HCT116 (cell line): ENCODE data around the gene TNS3. TPM values are rescaled to one million over a fixed set of nuclear protein-coding genes. Genes with fewer than 3 reads are reported as not detected.

ENCODE experiments used
- ATAC-seq: fragments of 200-7000 bp; cut with Tn5 transposase; 2 replicates; pipeline ENCODE4 v1.9.1; 2020; ENCODE audit warnings: mild to moderate bottlenecking, moderate library complexity
- BruUV-seq: library from RNA; stranded (reverse); fragments of 400-500 nt; replicated peaks from 2 replicates; lab custom pipeline; 2021; lab: Mats Ljungman, UMichigan
- CTCF ChIA-PET: fragments of 300-600 bp; sonication (Branson Sonifier 250); formaldehyde crosslinking; loops from one replicate; lab custom pipeline; 2021; ENCODE audit warnings: antibody characterized with exemption; lab: Charles Lee
- POLR2A ChIA-PET: fragments of 300-600, 350-600 bp; sonication (Branson Sonifier 250); formaldehyde crosslinking; loops from one replicate; lab custom pipeline; 2021; ENCODE audit warnings: antibody characterized with exemption; lab: Charles Lee
- RAD21 ChIA-PET, 2 experiments: fragments of 300-600 bp; sonication (Branson Sonifier 250); formaldehyde crosslinking; loops; one replicate each; lab custom pipeline; 2023; ENCODE audit warnings: low total read pairs in 2 of 2; ENCODE audit not compliant: uncharacterized antibody in 2 of 2, unreplicated experiment in 2 of 2, low non-redundant PET in 1 of 2; lab: Charles Lee
- DNase-seq: peaks from one replicate; pipeline ENCODE4 v3.0.0-alpha.2; 2010; ENCODE audit warnings: low read depth, low spot score
- H2AFZ ChIP-seq: fragments of 200-600 bp; shearing (Covaris generic), sonication (generic); 2 replicates; pipeline ENCODE4 v1.6.1; 2017; ENCODE audit warnings: low read depth, mixed run types, mixed read lengths, antibody characterized with exemption, low read length; ENCODE audit not compliant: poor library complexity, severe bottlenecking
- H3K27ac ChIP-seq: 2 replicates; pipeline ENCODE4 v1.5.1; 2012; ENCODE audit warnings: low read depth, low read length
- H3K27me3 ChIP-seq: fragments of 200-600 bp; sonication (generic); 2 replicates; pipeline ENCODE4 v1.6.1; 2016; ENCODE audit warnings: mixed run types, low read length, mixed read lengths; ENCODE audit not compliant: insufficient read depth
- H3K36me3 ChIP-seq, 2 experiments: fragments of 200-500 bp in 1 of 2; fragments of 200-600 bp in 1 of 2; sonication (Bioruptor generic) in 1 of 2; sonication (generic) in 1 of 2; 2 replicates each; pipeline versions ENCODE4 v1.5.1 to v1.6.1; 2014 to 2016; ENCODE audit warnings: low read length in 2 of 2, inconsistent platforms in 1 of 2, mixed read lengths in 1 of 2, mixed run types in 1 of 2; ENCODE audit not compliant: insufficient read depth in 2 of 2, control insufficient read depth in 1 of 2
- H3K4me1 ChIP-seq, 2 experiments: fragments of 200-600 bp in 1 of 2; sonication (generic) in 1 of 2; 2 replicates each; pipeline versions ENCODE4 v1.5.1 to v1.6.1; 2012 to 2017; ENCODE audit warnings: low read length in 2 of 2, inconsistent platforms in 1 of 2, mild to moderate bottlenecking in 1 of 2, mixed read lengths in 1 of 2, mixed run types in 1 of 2, moderate library complexity in 1 of 2; ENCODE audit not compliant: insufficient read depth in 2 of 2, control insufficient read depth in 1 of 2
- H3K4me2 ChIP-seq: fragments of 200-600 bp; sonication (generic); 2 replicates; pipeline ENCODE4 v1.6.1; 2017; ENCODE audit warnings: mixed run types, low read length, mixed read lengths
- H3K4me3 ChIP-seq, 2 experiments: fragments of 200-600 bp in 1 of 2; sonication (generic) in 1 of 2; replicated peaks in 1 of 2; 2 replicates each; pipeline ENCODE4 v1.5.1; 2011 to 2016; ENCODE audit warnings: low read length in 2 of 2, control low read depth in 1 of 2, low read depth in 1 of 2, mild to moderate bottlenecking in 1 of 2, mixed read lengths in 1 of 2, mixed run types in 1 of 2
- H3K79me2 ChIP-seq: fragments of 200-600 bp; sonication (generic); 2 replicates; pipeline ENCODE4 v1.6.1; 2017; ENCODE audit warnings: mild to moderate bottlenecking, mixed run types, low read length, moderate library complexity, mixed read lengths; ENCODE audit not compliant: insufficient read depth
- H3K9ac ChIP-seq: fragments of 200-600 bp; sonication (generic); 2 replicates; pipeline ENCODE4 v1.6.1; 2016; ENCODE audit warnings: low read length, mixed read lengths
- H3K9me2 ChIP-seq: fragments of 200-600 bp; sonication (generic), shearing (Covaris generic); 2 replicates; pipeline ENCODE4 v1.6.1; 2017; ENCODE audit warnings: mixed run types, mild to moderate bottlenecking, moderate library complexity; ENCODE audit not compliant: insufficient read depth
- H3K9me3 ChIP-seq, 2 experiments: fragments of 200-500 bp in 1 of 2; fragments of 200-600 bp in 1 of 2; sonication (Bioruptor generic) in 1 of 2; sonication (generic) in 1 of 2; 2 replicates each; pipeline ENCODE4 v1.6.1; 2014 to 2017; ENCODE audit warnings: low read length in 2 of 2, mixed read lengths in 2 of 2, inconsistent platforms in 1 of 2, low read depth in 1 of 2, mild to moderate bottlenecking in 1 of 2, mixed run types in 1 of 2, moderate library complexity in 1 of 2; ENCODE audit not compliant: control insufficient read depth in 1 of 2, insufficient read depth in 1 of 2
- H4K20me1 ChIP-seq: fragments of 200-600 bp; sonication (generic), shearing (Covaris generic); 2 replicates; pipeline ENCODE4 v1.6.1; 2017; ENCODE audit warnings: mixed run types, mild to moderate bottlenecking, moderate library complexity; ENCODE audit not compliant: insufficient read depth
- ATF3 ChIP-seq: IDR thresholded peaks from 2 replicates; pipeline ENCODE4 v1.6.1; 2012
- ELF1 ChIP-seq: IDR thresholded peaks from 2 replicates; pipeline ENCODE4 v1.6.1; 2012; ENCODE audit warnings: low read depth, borderline replicate concordance
- EZH2phosphoT487 ChIP-seq: fragments of 200-600 bp; IDR thresholded peaks from 2 replicates; pipeline ENCODE4 v1.6.1; 2018; ENCODE audit warnings: antibody characterized with exemption, borderline replicate concordance
- FOSL1 ChIP-seq: IDR thresholded peaks from 2 replicates; pipeline ENCODE4 v1.6.1; 2012; ENCODE audit warnings: low read depth
- JUND ChIP-seq: IDR thresholded peaks from 2 replicates; pipeline ENCODE4 v1.6.1; 2012
- MAX ChIP-seq: IDR thresholded peaks from 2 replicates; pipeline ENCODE4 v1.6.1; 2012
- POLR2AphosphoS5 ChIP-seq: IDR thresholded peaks from 2 replicates; pipeline ENCODE4 v1.6.1; 2011; ENCODE audit warnings: mild to moderate bottlenecking, low read depth, low read length, moderate library complexity
- RAD21 ChIP-seq: IDR thresholded peaks from 2 replicates; pipeline ENCODE4 v1.6.1; 2012; ENCODE audit warnings: low read depth, mild to moderate bottlenecking
- SIN3A ChIP-seq: IDR thresholded peaks from 2 replicates; pipeline ENCODE4 v1.6.1; 2012; ENCODE audit warnings: low read depth
- SP1 ChIP-seq: IDR thresholded peaks from 2 replicates; pipeline ENCODE4 v1.6.1; 2012; ENCODE audit warnings: low read depth
- SRF ChIP-seq: IDR thresholded peaks from 2 replicates; pipeline ENCODE4 v1.6.1; 2012; ENCODE audit warnings: low read depth
- YY1 ChIP-seq: IDR thresholded peaks from 2 replicates; pipeline ENCODE4 v1.6.1; 2011; ENCODE audit warnings: low read length, low read depth, moderate library complexity, mild to moderate bottlenecking; ENCODE audit not compliant: insufficient replicate concordance; ENCODE audit errors: extremely low read depth
- ZNF274 ChIP-seq: fragments of 200-500 bp; sonication (Bioruptor generic); IDR thresholded peaks from 2 replicates; pipeline ENCODE4 v1.6.1; 2014; ENCODE audit warnings: mild to moderate bottlenecking, low read depth, low read length, inconsistent platforms
- intact Hi-C: fragments of 100-400 bp; cut with micrococcal nuclease; formaldehyde crosslinking; loops from 2 replicates; pipeline ENCODE4 v1.10.0; 2022
- total RNA-seq: library from RNA; stranded (reverse); gene quantifications from one replicate; pipeline ENCODE4 v1.2.1, GENCODE V29; 2021; ENCODE audit not compliant: unreplicated experiment
- TF ChIP-seq, protein P1 (sequence below): IDR thresholded peaks from 2 replicates; pipeline ENCODE4 v1.6.1; 2011; ENCODE audit warnings: mild to moderate bottlenecking, low read length, moderate library complexity; ENCODE audit not compliant: insufficient replicate concordance; ENCODE audit errors: extremely low read depth
- TF ChIP-seq, protein P2 (sequence below): IDR thresholded peaks from 2 replicates; pipeline ENCODE4 v1.6.1; 2012; ENCODE audit warnings: low read depth

TNS3 gene
- total RNA-seq, 1 experiment from 2014 or later: 9.1 TPM

GRCh38 chr7:47350425-47350824 is 231.5 kb downstream of the TNS3 start:
- Histone ChIP-seq H3K9me3 (no peaks in the 10 kb centered on the region), H3K79me2 (no peaks in the 10 kb centered on the region), H3K4me3 (no peak overlapping the region), H3K4me1 (no peaks in the 10 kb centered on the region), H4K20me1 (no peaks in the 10 kb centered on the region), H3K36me3 (no peaks in the 10 kb centered on the region), H3K9me2 (no peaks in the 10 kb centered on the region), H3K9ac (no peak overlapping the region), H3K27ac (no peak overlapping the region), H3K4me2 (no peak overlapping the region), H2AFZ (no peak overlapping the region), H3K27me3 (no peaks in the 10 kb centered on the region)
- TF ChIP-seq ATF3 (no peak), POLR2AphosphoS5 (no peak), ELF1 (no peak), SP1 (no peak), FOSL1 (no peak), JUND (no peak)
- BruUV-seq: no TSS peak
- POLR2A ChIA-PET: no interaction called here
- DNase-seq (no peak), ATAC-seq (no peak)
- CTCF ChIA-PET: no interaction called here
- RAD21 ChIA-PET: no interaction called here
- intact Hi-C loops: no loop called here

GRCh38 chr7:47349401-47349800 is 232.5 kb downstream of the TNS3 start:
- POLR2A ChIA-PET: no interaction called here
- Histone ChIP-seq H3K79me2 (no peaks in the 10 kb centered on the region), H2AFZ (no peak overlapping the region), H3K27ac (no peak overlapping the region), H3K4me2 (no peak overlapping the region), H3K9me2 (no peaks in the 10 kb centered on the region), H3K9ac (no peak overlapping the region), H3K9me3 (no peaks in the 10 kb centered on the region), H3K4me1 (no peaks in the 10 kb centered on the region), H3K27me3 (no peaks in the 10 kb centered on the region), H3K36me3 (no peaks in the 10 kb centered on the region), H4K20me1 (no peaks in the 10 kb centered on the region), H3K4me3 (no peak overlapping the region)
- BruUV-seq: no TSS peak
- ATAC-seq (no peak), DNase-seq (no peak)
- RAD21 ChIA-PET: no interaction called here
- CTCF ChIA-PET: no interaction called here
- intact Hi-C loops: no loop called here
- TF ChIP-seq EZH2phosphoT487 (no peak), FOSL1 (no peak), POLR2AphosphoS5 (no peak), RAD21 (no peak), JUND (no peak), MAX (no peak), ZNF274 (no peak), SIN3A (no peak), ATF3 (no peak), YY1 (no peak), SRF (no peak)
- TF ChIP-seq, protein P1, sequence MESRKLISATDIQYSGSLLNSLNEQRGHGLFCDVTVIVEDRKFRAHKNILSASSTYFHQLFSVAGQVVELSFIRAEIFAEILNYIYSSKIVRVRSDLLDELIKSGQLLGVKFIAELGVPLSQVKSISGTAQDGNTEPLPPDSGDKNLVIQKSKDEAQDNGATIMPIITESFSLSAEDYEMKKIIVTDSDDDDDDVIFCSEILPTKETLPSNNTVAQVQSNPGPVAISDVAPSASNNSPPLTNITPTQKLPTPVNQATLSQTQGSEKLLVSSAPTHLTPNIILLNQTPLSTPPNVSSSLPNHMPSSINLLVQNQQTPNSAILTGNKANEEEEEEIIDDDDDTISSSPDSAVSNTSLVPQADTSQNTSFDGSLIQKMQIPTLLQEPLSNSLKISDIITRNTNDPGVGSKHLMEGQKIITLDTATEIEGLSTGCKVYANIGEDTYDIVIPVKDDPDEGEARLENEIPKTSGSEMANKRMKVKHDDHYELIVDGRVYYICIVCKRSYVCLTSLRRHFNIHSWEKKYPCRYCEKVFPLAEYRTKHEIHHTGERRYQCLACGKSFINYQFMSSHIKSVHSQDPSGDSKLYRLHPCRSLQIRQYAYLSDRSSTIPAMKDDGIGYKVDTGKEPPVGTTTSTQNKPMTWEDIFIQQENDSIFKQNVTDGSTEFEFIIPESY: no peak
- TF ChIP-seq, protein P2, sequence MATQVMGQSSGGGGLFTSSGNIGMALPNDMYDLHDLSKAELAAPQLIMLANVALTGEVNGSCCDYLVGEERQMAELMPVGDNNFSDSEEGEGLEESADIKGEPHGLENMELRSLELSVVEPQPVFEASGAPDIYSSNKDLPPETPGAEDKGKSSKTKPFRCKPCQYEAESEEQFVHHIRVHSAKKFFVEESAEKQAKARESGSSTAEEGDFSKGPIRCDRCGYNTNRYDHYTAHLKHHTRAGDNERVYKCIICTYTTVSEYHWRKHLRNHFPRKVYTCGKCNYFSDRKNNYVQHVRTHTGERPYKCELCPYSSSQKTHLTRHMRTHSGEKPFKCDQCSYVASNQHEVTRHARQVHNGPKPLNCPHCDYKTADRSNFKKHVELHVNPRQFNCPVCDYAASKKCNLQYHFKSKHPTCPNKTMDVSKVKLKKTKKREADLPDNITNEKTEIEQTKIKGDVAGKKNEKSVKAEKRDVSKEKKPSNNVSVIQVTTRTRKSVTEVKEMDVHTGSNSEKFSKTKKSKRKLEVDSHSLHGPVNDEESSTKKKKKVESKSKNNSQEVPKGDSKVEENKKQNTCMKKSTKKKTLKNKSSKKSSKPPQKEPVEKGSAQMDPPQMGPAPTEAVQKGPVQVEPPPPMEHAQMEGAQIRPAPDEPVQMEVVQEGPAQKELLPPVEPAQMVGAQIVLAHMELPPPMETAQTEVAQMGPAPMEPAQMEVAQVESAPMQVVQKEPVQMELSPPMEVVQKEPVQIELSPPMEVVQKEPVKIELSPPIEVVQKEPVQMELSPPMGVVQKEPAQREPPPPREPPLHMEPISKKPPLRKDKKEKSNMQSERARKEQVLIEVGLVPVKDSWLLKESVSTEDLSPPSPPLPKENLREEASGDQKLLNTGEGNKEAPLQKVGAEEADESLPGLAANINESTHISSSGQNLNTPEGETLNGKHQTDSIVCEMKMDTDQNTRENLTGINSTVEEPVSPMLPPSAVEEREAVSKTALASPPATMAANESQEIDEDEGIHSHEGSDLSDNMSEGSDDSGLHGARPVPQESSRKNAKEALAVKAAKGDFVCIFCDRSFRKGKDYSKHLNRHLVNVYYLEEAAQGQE: no peak
